Liver (tissue), 9 donors: ENCODE measurements around the gene KRT83. TPM values are rescaled to one million over a fixed set of nuclear protein-coding genes. Genes with fewer than 3 reads are reported as not detected.

Source experiments
- DNase-seq: peaks from one replicate; pipeline ENCODE4 v3.0.0-alpha.2; 2017; ENCODE audit warnings: low spot score
- H3K27ac ChIP-seq, 2 donors: one replicate each; pipeline ENCODE4 v1.7.0; 2013; ENCODE audit warnings: inconsistent platforms in 2 of 2, low read length in 2 of 2, control low read depth in 1 of 2, low read depth in 1 of 2, mild to moderate bottlenecking in 1 of 2
- H3K27me3 ChIP-seq, 4 donors: one replicate each; pipeline versions ENCODE4 v1.6.1 to v1.7.0; 2013; ENCODE audit warnings: low read length in 3 of 4, inconsistent platforms in 1 of 4, mild to moderate bottlenecking in 1 of 4, moderate library complexity in 1 of 4; ENCODE audit not compliant: control insufficient read depth in 4 of 4, insufficient read depth in 4 of 4
- H3K36me3 ChIP-seq, 4 donors: one replicate each; pipeline versions ENCODE4 v1.6.1 to v1.7.0; 2013; ENCODE audit warnings: low read length in 3 of 4, mild to moderate bottlenecking in 3 of 4, low read depth in 1 of 4, moderate library complexity in 1 of 4; ENCODE audit not compliant: control insufficient read depth in 4 of 4, insufficient read depth in 3 of 4
- H3K4me1 ChIP-seq, 4 donors: one replicate each; pipeline versions ENCODE4 v1.6.1 to v1.7.0; 2013; ENCODE audit warnings: low read length in 3 of 4, mild to moderate bottlenecking in 3 of 4, moderate library complexity in 1 of 4; ENCODE audit not compliant: control insufficient read depth in 4 of 4, insufficient read depth in 4 of 4
- H3K4me3 ChIP-seq, 3 donors: one replicate each; pipeline versions ENCODE4 v1.6.1 to v1.7.0; 2013; ENCODE audit warnings: low read length in 3 of 3, control low read depth in 1 of 3, low read depth in 1 of 3, mild to moderate bottlenecking in 1 of 3
- H3K9ac ChIP-seq, 2 donors: one replicate each; pipeline ENCODE4 v1.7.0; 2013; ENCODE audit warnings: low read length in 2 of 2, mild to moderate bottlenecking in 2 of 2, moderate library complexity in 2 of 2, control low read depth in 1 of 2, low read depth in 1 of 2
- H3K9me3 ChIP-seq, 4 donors: one replicate each; pipeline versions ENCODE4 v1.6.1 to v1.7.0; 2013; ENCODE audit warnings: low read length in 3 of 4; ENCODE audit not compliant: control insufficient read depth in 4 of 4
- EGR1 ChIP-seq, 2 donors: IDR thresholded peaks; 2 replicates each; pipeline ENCODE4 v1.6.1; 2016 to 2018; ENCODE audit warnings: antibody characterized with exemption in 2 of 2, low read depth in 2 of 2
- FOXA1 ChIP-seq: IDR thresholded peaks from 2 replicates; pipeline ENCODE4 v1.6.1; 2016; ENCODE audit warnings: antibody characterized with exemption
- FOXA2 ChIP-seq: IDR thresholded peaks from 2 replicates; pipeline ENCODE4 v1.6.1; 2016; ENCODE audit warnings: antibody characterized with exemption
- GABPA ChIP-seq, 2 donors: IDR thresholded peaks in 1 of 2; conservative IDR thresholded peaks in 1 of 2; 2 replicates each; pipeline ENCODE4 v1.6.1; 2016; ENCODE audit warnings: antibody characterized with exemption in 2 of 2, mild to moderate bottlenecking in 1 of 2, moderate library complexity in 1 of 2
- HNF4A ChIP-seq, 2 donors: conservative IDR thresholded peaks; 2 replicates each; pipeline ENCODE4 v1.6.1; 2016; ENCODE audit warnings: antibody characterized with exemption in 2 of 2, mild to moderate bottlenecking in 2 of 2
- HNF4G ChIP-seq: IDR thresholded peaks from 2 replicates; pipeline ENCODE4 v1.6.1; 2016; ENCODE audit warnings: antibody characterized with exemption
- JUND ChIP-seq, 2 donors: IDR thresholded peaks; 2 replicates each; pipeline ENCODE4 v1.6.1; 2016; ENCODE audit warnings: antibody characterized with exemption in 2 of 2
- NR2F2 ChIP-seq: IDR thresholded peaks from 2 replicates; pipeline ENCODE4 v1.6.1; 2016; ENCODE audit warnings: antibody characterized with exemption
- RAD21 ChIP-seq, 2 donors: IDR thresholded peaks; 2 replicates each; pipeline ENCODE4 v1.6.1; 2016; ENCODE audit warnings: antibody characterized with exemption in 2 of 2, mild to moderate bottlenecking in 2 of 2
- RXRA ChIP-seq, 2 donors: IDR thresholded peaks; 2 replicates each; pipeline ENCODE4 v1.6.1; 2017 to 2018; ENCODE audit warnings: antibody characterized with exemption in 2 of 2, mild to moderate bottlenecking in 1 of 2
- SP1 ChIP-seq: IDR thresholded peaks from 2 replicates; pipeline ENCODE4 v1.6.1; 2018; ENCODE audit warnings: antibody characterized with exemption, mild to moderate bottlenecking
- TAF1 ChIP-seq: conservative IDR thresholded peaks from 2 replicates; pipeline ENCODE4 v1.6.1; 2016; ENCODE audit warnings: antibody characterized with exemption, mild to moderate bottlenecking
- YY1 ChIP-seq: IDR thresholded peaks from 2 replicates; pipeline ENCODE4 v1.6.1; 2016; ENCODE audit warnings: antibody characterized with exemption, mild to moderate bottlenecking
- WGBS: extraction: QIAGEN DNeasy Blood & Tissue Kit; methylation state at CpG from one replicate; pipeline ENCODE4 v1.1.7; 2013; 5-methylcytosine and 5-hydroxymethylcytosine counted together
- polyA plus RNA-seq, 2 donors: library from polyadenylated mRNA; stranded (reverse) in 1 of 2; unstranded in 1 of 2; fragments of 200-250 nt in 1 of 2; fragments of >200 nt in 1 of 2; fragmentation: Nextera tagmentation in 1 of 2; extraction: Ambion mirVana in 1 of 2; gene quantifications; one replicate each; pipeline versions ENCODE4 v1.2.1 to v1.2.3, GENCODE V29; 2013 to 2015
- total RNA-seq, 2 donors: library from RNA; depleted of rRNA; stranded (reverse); fragments of >200 nt; gene quantifications; one replicate each; pipeline ENCODE4 v1.2.3, GENCODE V29; 2014
- TF ChIP-seq, protein P1 (sequence below): fragments of 150-350 bp; IDR thresholded peaks from 2 replicates; pipeline ENCODE4 v1.5.1; 2017; ENCODE audit warnings: improper control_type of control experiment, low read depth, low read length; ENCODE audit not compliant: missing input control
- TF ChIP-seq, protein P2 (sequence below): IDR thresholded peaks from 2 replicates; pipeline ENCODE4 v1.6.1; 2016; ENCODE audit warnings: antibody characterized with exemption, mild to moderate bottlenecking
- donor health status: healthy.
- donor health status: healthy.
- donor health status: healthy.
- donor health status: healthy.
- donor health status: healthy.

The KRT83 gene
- total and polyA plus RNA-seq, 4 donors, result not detected

DNA sequence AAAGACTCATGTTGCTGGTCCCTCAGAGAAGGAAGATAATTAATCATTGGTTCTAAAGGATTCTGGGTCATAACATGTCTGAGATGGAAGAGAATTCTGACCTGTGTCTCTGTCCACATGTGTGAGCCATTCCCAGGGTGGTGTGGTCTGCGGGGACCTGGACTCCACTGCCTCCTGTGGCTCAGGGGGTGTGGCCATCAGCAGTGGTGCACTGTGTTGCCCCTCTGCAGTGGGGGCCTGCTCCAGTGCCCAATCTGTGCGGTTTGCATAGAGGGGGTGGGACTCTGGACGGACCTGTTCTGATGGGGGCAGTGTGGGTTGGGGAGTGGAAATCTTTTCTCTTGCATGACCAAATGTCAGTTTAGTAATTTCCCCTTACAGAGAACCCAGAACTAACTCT is 32.6 kb upstream of the KRT83 start:
- H3K9ac ChIP-seq, result no peak overlapping the region
- DNase-seq, result no peak
- TF ChIP-seq RAD21 (IDR thresholded peaks at IDR 0.05) (no peak), FOXA1 (no peak), RXRA (IDR thresholded peaks at IDR 0.05) (no peak), JUND (IDR thresholded peaks at IDR 0.05) (no peak), NR2F2 (no peak), TAF1 (no peak), HNF4G (no peak), HNF4A (conservative IDR thresholded peaks at IDR 0.05) (no peak), YY1 (no peak), SP1 (no peak), EGR1 (IDR thresholded peaks at IDR 0.05; ENCODE audit: low read depth in 2 of 2) (no peak), FOXA2 (no peak)
- TF ChIP-seq, protein P1, sequence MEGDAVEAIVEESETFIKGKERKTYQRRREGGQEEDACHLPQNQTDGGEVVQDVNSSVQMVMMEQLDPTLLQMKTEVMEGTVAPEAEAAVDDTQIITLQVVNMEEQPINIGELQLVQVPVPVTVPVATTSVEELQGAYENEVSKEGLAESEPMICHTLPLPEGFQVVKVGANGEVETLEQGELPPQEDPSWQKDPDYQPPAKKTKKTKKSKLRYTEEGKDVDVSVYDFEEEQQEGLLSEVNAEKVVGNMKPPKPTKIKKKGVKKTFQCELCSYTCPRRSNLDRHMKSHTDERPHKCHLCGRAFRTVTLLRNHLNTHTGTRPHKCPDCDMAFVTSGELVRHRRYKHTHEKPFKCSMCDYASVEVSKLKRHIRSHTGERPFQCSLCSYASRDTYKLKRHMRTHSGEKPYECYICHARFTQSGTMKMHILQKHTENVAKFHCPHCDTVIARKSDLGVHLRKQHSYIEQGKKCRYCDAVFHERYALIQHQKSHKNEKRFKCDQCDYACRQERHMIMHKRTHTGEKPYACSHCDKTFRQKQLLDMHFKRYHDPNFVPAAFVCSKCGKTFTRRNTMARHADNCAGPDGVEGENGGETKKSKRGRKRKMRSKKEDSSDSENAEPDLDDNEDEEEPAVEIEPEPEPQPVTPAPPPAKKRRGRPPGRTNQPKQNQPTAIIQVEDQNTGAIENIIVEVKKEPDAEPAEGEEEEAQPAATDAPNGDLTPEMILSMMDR, result no peak
- TF ChIP-seq, protein P2, sequence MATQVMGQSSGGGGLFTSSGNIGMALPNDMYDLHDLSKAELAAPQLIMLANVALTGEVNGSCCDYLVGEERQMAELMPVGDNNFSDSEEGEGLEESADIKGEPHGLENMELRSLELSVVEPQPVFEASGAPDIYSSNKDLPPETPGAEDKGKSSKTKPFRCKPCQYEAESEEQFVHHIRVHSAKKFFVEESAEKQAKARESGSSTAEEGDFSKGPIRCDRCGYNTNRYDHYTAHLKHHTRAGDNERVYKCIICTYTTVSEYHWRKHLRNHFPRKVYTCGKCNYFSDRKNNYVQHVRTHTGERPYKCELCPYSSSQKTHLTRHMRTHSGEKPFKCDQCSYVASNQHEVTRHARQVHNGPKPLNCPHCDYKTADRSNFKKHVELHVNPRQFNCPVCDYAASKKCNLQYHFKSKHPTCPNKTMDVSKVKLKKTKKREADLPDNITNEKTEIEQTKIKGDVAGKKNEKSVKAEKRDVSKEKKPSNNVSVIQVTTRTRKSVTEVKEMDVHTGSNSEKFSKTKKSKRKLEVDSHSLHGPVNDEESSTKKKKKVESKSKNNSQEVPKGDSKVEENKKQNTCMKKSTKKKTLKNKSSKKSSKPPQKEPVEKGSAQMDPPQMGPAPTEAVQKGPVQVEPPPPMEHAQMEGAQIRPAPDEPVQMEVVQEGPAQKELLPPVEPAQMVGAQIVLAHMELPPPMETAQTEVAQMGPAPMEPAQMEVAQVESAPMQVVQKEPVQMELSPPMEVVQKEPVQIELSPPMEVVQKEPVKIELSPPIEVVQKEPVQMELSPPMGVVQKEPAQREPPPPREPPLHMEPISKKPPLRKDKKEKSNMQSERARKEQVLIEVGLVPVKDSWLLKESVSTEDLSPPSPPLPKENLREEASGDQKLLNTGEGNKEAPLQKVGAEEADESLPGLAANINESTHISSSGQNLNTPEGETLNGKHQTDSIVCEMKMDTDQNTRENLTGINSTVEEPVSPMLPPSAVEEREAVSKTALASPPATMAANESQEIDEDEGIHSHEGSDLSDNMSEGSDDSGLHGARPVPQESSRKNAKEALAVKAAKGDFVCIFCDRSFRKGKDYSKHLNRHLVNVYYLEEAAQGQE, result no peak
- H3K27ac ChIP-seq, result no peak overlapping the region
- H3K27me3 ChIP-seq, result no peaks in the 10 kb centered on the region
- peaks cover 0 to 13% (median 6%) of the 10 kb centered on the region in 4 donors for H3K4me1 ChIP-seq
- H3K4me3 ChIP-seq, result no peak overlapping the region
- H3K9me3 ChIP-seq, result no peaks in the 10 kb centered on the region
- 80% methylated on average over 3 of the region's 3 CpGs for WGBS
- H3K36me3 ChIP-seq, result no peaks in the 10 kb centered on the region

- H3K9me3 ChIP-seq, result no peaks in the 10 kb centered on the region
- H3K27me3 ChIP-seq, result no peaks in the 10 kb centered on the region
- TF ChIP-seq GABPA (IDR thresholded peaks at IDR 0.05 in 1 of 2, conservative IDR thresholded peaks at IDR 0.05 in 1 of 2), result no peak
- no peaks in the 10 kb centered on the region for H3K36me3 ChIP-seq
- 89% methylated on average over 2 of the region's 2 CpGs for WGBS
- H3K4me3 ChIP-seq, result no peak overlapping the region
- H3K9ac ChIP-seq, result no peak overlapping the region
- H3K4me1 ChIP-seq, result peaks cover 0 to 13% (median 6%) of the 10 kb centered on the region in 4 donors
- DNase-seq, result no peak
- no peak overlapping the region for H3K27ac ChIP-seq
Measured at GRCh38 chr12:52352951-52353350, 31.8 kb upstream of the KRT83 start.
